Upper lobe of left lung (tissue), 4 donors: ENCODE results near the gene MMD2.

ENCODE experiments used
- CTCF ChIP-seq, 6 experiments: fragments of 450-650 bp in 4 of 6; fragments of 200-600 bp in 2 of 6; sonication (generic) in 2 of 6; IDR thresholded peaks; one replicate each; pipeline ENCODE4 v1.5.1; 2016 to 2019; ENCODE audit warnings: antibody characterized with exemption in 6 of 6
- POLR2A ChIP-seq, 4 donors: fragments of 450-650 bp; IDR thresholded peaks; one replicate each; pipeline ENCODE4 v1.5.1; 2016 to 2017; ENCODE audit warnings: antibody characterized with exemption in 4 of 4, mild to moderate bottlenecking in 2 of 4

- TF ChIP-seq CTCF (IDR thresholded peaks at IDR 0.05) (no peak), POLR2A (IDR thresholded peaks at IDR 0.05) (no peak)
Measured at GRCh38 chr7:4880218-4880617, 78.8 kb downstream of the MMD2 start.
